Measurements from ENCODE around the gene TXNDC2. TPM values are rescaled to one million over a fixed set of nuclear protein-coding genes. Genes with fewer than 3 reads are reported as not detected.

The TXNDC2 gene
- total RNA-seq, 4 donors from 2014 or later = not detected

DNA sequence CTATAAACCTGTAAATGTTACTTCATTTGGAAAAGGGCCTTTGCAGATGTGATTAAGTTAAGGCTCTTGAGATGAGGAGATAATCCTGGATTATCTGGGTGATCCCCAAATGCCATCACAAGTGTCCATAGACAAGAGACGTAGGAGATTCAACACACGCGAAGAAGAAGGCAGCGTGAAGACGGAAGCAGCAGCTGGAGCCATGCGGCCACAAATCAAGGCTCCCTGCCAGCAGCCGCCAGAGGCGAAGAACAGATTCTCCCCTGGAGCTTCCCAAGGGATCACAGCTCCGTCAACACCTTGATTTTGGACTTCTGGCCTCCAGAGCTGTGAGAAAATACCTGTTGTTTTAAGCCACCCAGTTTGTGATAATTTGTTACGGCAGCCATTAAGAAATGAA lies 17.1 kb downstream of the TXNDC2 start:
- Histone ChIP-seq H3K9me3 (no peaks in the 10 kb centered on the region), H3K4me1 (no peaks in the 10 kb centered on the region), H3K27me3 (no peaks in the 10 kb centered on the region), H3K4me3 (no peak overlapping the region), H3K27ac (peak overlapping the region in 3 of 4 donors; percentile 21 to 60 (median 23)), H3K36me3 (no peaks in the 10 kb centered on the region)
- TF ChIP-seq, protein P1, sequence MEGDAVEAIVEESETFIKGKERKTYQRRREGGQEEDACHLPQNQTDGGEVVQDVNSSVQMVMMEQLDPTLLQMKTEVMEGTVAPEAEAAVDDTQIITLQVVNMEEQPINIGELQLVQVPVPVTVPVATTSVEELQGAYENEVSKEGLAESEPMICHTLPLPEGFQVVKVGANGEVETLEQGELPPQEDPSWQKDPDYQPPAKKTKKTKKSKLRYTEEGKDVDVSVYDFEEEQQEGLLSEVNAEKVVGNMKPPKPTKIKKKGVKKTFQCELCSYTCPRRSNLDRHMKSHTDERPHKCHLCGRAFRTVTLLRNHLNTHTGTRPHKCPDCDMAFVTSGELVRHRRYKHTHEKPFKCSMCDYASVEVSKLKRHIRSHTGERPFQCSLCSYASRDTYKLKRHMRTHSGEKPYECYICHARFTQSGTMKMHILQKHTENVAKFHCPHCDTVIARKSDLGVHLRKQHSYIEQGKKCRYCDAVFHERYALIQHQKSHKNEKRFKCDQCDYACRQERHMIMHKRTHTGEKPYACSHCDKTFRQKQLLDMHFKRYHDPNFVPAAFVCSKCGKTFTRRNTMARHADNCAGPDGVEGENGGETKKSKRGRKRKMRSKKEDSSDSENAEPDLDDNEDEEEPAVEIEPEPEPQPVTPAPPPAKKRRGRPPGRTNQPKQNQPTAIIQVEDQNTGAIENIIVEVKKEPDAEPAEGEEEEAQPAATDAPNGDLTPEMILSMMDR (IDR thresholded peaks at IDR 0.05 in 4 of 5, conservative IDR thresholded peaks at IDR 0.05 in 1 of 5) = no peak
- no peak for TF ChIP-seq POLR2A (IDR thresholded peaks at IDR 0.05)
- in situ Hi-C loops (cut with MboI; ENCODE audit: low sequenced_read_pairs in 4 of 4) (loop anchor here in 2 of 4 donors (25.0 kb wide), 1 partner anchor 91 kb away; no protein-coding TSS in a partner anchor), intact Hi-C loops (cut with DNase I; ENCODE audit: low total_unique reads) (no loop called here)
- DNase-seq (no peak), ATAC-seq (peak in 1 of 2 donors; percentile 23)

DNA sequence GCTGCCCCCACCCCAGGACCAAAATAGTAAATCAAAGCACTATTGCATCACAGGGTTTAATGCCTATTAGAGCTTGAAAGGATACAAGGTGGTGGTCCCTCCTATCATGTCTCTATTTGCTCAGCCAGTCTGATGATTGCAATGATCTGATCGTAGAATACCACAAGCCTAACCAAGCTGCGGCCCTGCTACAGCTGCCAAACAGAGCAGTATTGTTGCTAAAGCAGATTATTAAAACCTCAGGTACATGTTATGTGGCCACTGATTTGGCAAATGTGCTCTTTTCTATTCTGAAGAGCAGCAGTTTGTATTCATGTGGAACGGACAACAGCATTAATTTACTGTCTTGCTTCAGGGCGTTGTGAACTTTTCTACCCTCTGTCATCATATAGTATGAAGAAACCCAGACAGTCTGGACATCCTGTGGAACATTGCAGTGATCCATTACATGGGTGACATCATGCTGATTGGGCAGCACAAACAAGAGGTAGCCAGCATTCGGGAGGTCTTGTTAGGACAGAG lies 19.7 kb downstream of the TXNDC2 start:
- in situ Hi-C loops (cut with MboI; ENCODE audit: low sequenced_read_pairs in 4 of 4) = loop anchor here in 2 of 4 donors (25.0 kb wide), 1 partner anchor 93 kb away; no protein-coding TSS in a partner anchor
- Histone ChIP-seq H3K4me3 (no peak overlapping the region), H3K27me3 (no peaks in the 10 kb centered on the region), H3K27ac (no peak overlapping the region), H3K36me3 (no peaks in the 10 kb centered on the region), H3K9me3 (no peaks in the 10 kb centered on the region), H3K4me1 (no peaks in the 10 kb centered on the region)
- intact Hi-C loops (cut with DNase I; ENCODE audit: low total_unique reads) = no loop called here
- no peak for DNase-seq
- ATAC-seq = peak; percentile 59 to 71
- TF ChIP-seq POLR2A (IDR thresholded peaks at IDR 0.05) = no peak
- TF ChIP-seq, protein P1 (IDR thresholded peaks at IDR 0.05 in 4 of 5, conservative IDR thresholded peaks at IDR 0.05 in 1 of 5) = no peak

DNA sequence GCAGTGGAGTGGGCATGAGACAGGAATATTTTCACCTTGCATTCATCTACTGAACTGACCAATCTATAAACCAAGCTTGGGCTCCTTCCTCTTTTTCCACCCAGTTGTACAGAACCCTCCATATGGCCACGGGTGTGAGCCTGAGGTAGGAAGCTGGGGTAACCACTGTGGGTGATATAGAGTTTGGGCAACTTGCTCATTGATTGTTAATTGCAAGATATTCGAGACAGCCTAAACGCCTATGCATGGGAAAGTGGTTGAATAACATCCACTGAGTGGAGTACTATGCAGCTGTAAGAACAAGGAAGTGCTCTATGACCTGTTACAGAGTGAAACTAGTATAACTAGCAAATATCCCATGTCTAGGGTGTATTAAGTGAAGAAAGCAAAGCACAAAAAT lies 20.7 kb downstream of the TXNDC2 start:
- Histone ChIP-seq H3K9me3 (no peaks in the 10 kb centered on the region), H3K36me3 (no peaks in the 10 kb centered on the region), H3K27ac (no peak overlapping the region), H3K4me3 (no peak overlapping the region), H3K4me1 (no peaks in the 10 kb centered on the region), H3K27me3 (no peaks in the 10 kb centered on the region)
- DNase-seq = no peak
- intact Hi-C loops (cut with DNase I; ENCODE audit: low total_unique reads) (no loop called here), in situ Hi-C loops (cut with MboI; ENCODE audit: low sequenced_read_pairs in 4 of 4) (loop anchor here in 2 of 4 donors (25.0 kb wide), 1 partner anchor 94 kb away; no protein-coding TSS in a partner anchor)
- ATAC-seq = no peak
- TF ChIP-seq POLR2A (IDR thresholded peaks at IDR 0.05) = no peak
- TF ChIP-seq, protein P1 (IDR thresholded peaks at IDR 0.05 in 4 of 5, conservative IDR thresholded peaks at IDR 0.05 in 1 of 5) = no peak

DNA sequence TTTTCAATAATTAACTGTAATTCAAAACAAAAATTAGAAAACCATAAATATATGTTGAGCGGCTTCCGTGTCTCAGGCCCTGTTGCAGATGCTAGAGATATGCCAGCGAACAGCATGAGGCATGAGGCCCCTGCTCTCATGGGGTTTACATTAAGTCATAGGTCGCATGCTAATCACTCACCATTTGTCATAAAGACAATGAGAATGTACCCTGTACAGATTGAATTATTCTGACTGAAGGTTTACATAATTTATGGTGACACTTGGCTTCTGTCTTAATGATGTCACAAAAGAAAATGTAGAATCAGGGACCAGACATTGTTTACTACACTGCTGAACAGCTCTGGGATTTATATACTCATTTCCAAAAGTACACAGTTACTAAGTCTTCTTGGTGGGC lies 22.1 kb downstream of the TXNDC2 start:
- H3K27me3 ChIP-seq = no peaks in the 10 kb centered on the region
- peaks cover 2% of the 10 kb centered on the region in 2 donors for H3K4me1 ChIP-seq
- intact Hi-C loops (cut with DNase I; ENCODE audit: low total_unique reads) = no loop called here
- in situ Hi-C loops (cut with MboI; ENCODE audit: low sequenced_read_pairs in 4 of 4) = loop anchor here in 2 of 4 donors (25.0 kb wide), 1 partner anchor 96 kb away; no protein-coding TSS in a partner anchor
- DNase-seq (no peak), ATAC-seq (no peak)
- H3K36me3 ChIP-seq = no peaks in the 10 kb centered on the region
- TF ChIP-seq, protein P1 (IDR thresholded peaks at IDR 0.05 in 4 of 5, conservative IDR thresholded peaks at IDR 0.05 in 1 of 5) = no peak
- TF ChIP-seq POLR2A (IDR thresholded peaks at IDR 0.05) = no peak
- H3K27ac ChIP-seq = no peak overlapping the region
- no peaks in the 10 kb centered on the region for H3K9me3 ChIP-seq
- H3K4me3 ChIP-seq = no peak overlapping the region
